NCI-H345 treated with DMSO at 0.1 percent for 48 hours (cell line): ENCODE results near the gene PLOD1.
"Not testable (repeated sequence)": the region's sequence is repeated elsewhere in the genome, so short reads cannot be mapped to it uniquely, and the experiment has no call there.

Experiments
- DNase-seq: peaks from one replicate; lab custom pipeline; 2025; ENCODE audit not compliant: unreplicated experiment; lab: John Stamatoyannopoulos, UW

PLOD1 gene

GRCh38 chr1:11938722-11939526 lies 4.4 kb downstream of the PLOD1 start:
- no peak for DNase-seq

DNA sequence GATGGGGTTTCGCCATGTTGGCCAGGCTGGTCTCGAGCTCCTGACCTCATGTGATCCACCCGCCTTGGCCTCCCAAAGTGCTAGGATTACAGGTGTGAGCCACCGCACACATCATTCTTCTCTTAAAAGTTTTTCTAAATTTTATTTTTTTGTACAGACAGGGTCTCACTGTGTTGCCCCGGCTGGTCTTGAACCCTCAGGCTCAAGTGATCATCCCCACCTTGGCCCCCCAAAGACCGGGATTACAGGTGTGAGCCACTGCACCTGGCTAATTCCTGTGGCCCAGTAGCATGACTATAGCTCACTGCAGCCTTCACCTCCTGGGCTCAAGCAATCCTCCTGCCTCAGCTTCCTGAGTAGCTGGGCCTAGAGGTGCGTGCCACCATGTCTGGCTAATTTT lies 5.3 kb downstream of the PLOD1 start:
- DNase-seq, result not testable (repeated sequence)

GRCh38 chr1:11940260-11940921 lies 5.9 kb downstream of the PLOD1 start:
- no peak for DNase-seq

DNA sequence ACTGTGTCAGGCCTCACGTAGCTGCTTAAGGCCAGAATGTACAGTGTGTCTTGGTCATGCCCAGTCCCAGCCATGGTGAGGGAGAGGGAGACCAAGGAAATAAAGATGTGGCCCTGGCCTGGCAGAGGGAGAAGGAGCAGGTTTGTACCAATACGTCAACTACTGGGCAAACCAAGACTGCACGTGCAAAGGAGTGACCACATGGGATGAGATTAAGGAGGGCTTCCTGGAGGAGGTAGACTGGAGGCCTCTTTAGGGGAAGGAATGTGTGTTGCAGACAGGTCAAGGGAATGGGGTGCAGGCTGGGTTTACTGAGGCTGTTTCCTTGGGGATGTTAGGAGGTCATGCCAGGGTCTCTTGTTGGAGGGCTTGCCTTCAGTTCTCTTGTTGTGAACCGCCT lies 7.8 kb downstream of the PLOD1 start:
- no peak for DNase-seq

DNA sequence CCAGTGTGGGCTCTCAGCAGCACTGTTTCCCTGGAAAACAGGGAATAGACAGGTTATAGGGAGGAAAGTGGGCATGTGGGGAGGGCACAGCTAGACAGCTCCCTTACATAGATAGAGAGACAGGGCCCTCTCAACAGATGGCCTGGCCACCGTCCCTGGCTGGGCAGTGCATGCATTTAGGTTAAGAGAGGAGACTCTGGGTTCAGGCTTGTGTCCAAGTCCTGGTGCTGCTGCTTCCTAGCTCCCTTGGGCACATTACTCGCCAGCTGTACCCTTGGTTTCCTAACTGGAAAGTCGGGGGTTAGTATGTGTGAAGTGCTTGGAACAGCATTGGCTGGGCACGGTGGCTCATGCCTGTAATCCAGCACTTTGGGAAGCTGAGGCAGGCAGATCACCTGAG lies 9.1 kb downstream of the PLOD1 start:
- DNase-seq, result no peak

DNA sequence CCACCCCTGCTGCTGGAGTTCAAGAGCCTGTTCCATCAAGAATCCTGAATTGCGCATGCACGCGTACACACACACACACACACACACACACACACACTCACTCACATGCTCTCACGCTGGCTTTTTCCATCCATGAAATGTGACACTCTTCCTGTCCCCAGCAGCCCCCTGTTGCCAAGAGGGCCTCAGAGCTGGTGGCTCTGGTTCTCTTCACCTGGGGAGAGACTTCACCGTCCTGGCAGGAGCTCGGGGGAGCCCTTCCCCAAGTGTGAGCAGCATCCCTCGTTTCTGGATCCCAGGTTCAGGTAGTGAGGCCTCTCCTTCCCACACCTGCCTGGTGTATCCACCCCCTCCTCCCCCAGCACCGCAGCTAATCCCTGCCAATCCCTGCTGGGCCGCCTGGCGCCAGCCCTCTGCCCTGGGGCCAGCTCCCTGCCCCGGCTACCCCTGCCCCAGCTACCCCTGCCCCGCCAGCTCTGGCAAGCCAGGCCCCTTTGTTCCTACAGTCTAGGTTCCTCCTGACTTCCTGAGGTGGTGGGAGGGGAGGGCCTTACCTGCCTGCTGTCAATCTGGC lies 9.9 kb downstream of the PLOD1 start:
- peak; percentile 43 for DNase-seq

- DNase-seq, result no peak
These were observed 12.1 kb downstream of the PLOD1 start for GRCh38 chr1:11946647-11947046.

GRCh38 chr1:11948822-11949458 lies 14.4 kb downstream of the PLOD1 start:
- DNase-seq, result no peak

- no peak for DNase-seq
These were observed 17.4 kb downstream of the PLOD1 start for GRCh38 chr1:11951901-11952300.

GRCh38 chr1:11952455-11953109 lies 18.1 kb downstream of the PLOD1 start:
- no peak for DNase-seq

DNA sequence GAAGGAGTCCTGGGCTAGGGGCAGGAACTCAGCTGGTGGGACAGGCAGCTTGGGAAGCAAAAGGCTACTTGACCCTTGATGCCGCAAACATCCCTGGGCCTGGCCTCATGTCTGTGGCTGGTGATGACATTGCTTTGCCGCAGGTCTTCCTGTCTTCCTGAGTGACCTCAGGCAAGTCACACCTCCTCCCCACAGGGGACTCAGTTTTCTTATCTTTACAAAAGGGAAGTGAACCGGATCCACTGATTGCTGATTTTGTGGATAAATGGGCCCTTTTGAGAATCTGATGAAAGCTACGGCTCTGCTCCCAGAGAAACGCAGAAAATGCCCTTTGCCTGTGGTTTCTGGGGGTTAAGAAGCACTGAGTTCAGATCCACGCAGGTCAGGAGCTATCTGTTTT lies 20.7 kb downstream of the PLOD1 start:
- no peak for DNase-seq

DNA sequence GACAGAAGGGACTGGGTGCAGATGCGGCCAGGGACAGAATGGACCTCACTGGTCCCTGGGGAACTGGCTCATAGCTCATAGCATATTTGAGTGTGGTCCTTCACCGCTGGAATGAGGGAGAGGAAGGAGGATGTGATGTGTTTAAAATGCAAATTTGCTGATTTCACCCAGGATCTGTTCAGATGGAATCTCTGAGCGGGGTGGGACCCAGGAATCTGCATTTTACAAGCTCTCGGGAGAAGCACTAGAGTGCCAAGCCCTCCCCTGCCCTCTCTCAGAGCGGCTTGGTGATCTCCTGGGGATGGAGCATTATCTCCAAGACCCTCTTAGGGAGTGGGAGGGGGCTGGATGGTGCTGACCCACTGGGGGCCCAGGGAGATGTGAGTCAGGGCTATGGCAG lies 22.9 kb downstream of the PLOD1 start:
- DNase-seq, result no peak

DNA sequence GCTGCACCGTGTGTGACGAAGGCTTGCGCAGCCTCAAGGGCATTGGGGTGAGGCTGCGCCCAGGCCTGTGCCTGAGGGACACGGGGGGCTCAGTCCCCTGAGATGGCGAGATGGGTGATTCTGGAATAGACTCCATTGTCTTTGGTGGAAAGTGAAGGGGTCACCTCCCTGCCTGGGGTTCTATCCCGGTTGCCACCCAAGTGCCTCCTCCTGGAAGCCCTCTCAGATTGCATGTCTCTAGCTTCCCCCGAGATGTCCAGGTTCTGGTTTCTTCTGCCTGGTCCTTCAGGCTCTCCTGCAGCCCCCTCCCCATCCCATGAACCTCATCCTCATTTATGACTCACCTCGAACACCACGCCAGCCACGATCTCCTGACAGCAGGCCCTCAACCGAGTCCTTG lies 23.4 kb downstream of the PLOD1 start:
- DNase-seq, result no peak

- DNase-seq, result no peak
These were observed 25.8 kb downstream of the PLOD1 start for GRCh38 chr1:11960276-11960675.

DNA sequence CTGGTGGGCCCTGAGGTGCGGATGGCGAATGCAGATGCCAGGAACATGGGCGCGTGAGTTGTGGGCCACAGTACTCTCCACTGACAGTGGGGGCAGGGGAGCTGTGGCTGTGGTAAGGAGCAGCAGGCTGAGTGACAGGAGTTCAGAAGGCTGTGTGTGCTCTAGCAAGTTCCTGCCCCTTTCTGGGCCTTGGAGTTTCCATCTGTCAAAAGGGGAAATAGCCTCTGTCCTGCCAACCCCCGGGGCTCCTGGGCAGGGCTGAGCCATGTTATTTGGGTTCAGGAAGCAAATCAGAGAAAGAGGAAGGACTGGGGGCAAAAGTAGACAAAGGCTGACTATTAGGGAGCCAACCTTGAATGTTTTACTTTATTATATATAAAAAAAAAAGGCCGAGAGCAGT lies 26.2 kb downstream of the PLOD1 start:
- DNase-seq, result no peak

DNA sequence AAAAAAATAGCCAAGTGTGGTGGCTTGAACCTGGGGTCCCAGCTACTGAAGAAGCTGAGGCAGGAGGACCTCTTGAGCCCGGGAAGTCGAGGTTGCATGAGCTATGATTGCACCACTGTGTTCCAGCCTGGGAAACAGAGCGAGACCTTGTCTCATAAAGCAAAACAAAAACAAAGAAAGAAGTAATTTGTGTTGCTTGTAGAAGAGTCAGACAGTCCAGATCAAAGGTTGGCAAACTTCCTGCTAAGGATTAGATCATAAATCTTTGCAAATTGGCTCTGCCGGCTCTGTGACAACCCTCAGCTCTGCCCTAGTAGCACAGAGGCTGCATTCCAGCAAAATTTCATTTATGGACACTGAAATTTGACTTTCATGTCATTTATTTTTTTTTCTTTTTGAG lies 26.7 kb downstream of the PLOD1 start:
- DNase-seq, result no peak

GRCh38 chr1:11963622-11964021 lies 29.1 kb downstream of the PLOD1 start:
- DNase-seq, result no peak

- no peak for DNase-seq
These were observed 30.1 kb downstream of the PLOD1 start for GRCh38 chr1:11964656-11965055.

- peak; percentile 20 for DNase-seq
These were observed 32.6 kb downstream of the PLOD1 start for GRCh38 chr1:11967028-11967547.

- DNase-seq, result no peak
These were observed 36.1 kb downstream of the PLOD1 start for GRCh38 chr1:11970441-11971185.
